NCI-H460 (cell line): ENCODE results near the gene NBEAL1. TPM values are rescaled to one million over a fixed set of nuclear protein-coding genes. Genes with fewer than 3 reads are reported as not detected.
"Not testable (repeated sequence)": the region's sequence is repeated elsewhere in the genome, so short reads cannot be mapped to it uniquely, and the experiment has no call there.

Source experiments
- DNase-seq: peaks from one replicate; pipeline ENCODE4 v3.0.0-alpha.2; 2016; ENCODE audit warnings: low read depth; ENCODE audit errors: extremely low read depth
- total RNA-seq: library from RNA; depleted of rRNA; stranded (reverse); fragments of >200 nt; shearing (Covaris generic); gene quantifications from 2 replicates; pipeline ENCODE4 v1.2.3, GENCODE V29; 2014

NBEAL1 gene
- total RNA-seq, 1 experiment from 2014 or later = 23.3 TPM

DNA sequence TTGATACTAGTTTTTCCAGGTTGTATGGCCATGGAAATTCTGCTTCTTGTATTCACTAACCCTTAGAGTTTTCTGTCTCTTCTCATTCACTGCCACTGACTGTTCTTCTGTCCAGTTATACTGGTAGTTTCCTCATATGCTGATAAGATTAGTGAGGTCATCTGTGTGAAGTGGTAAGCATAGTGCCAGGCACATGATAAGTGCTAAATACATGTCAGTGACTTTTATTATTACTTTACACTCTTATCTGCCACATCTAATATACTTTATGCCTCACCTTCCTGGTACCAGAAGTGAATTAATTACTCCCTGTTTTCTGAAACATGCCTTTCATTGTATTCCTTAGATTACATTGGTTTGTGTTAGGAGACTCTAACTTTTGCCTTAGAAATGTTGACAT, 91.3 kb downstream of the NBEAL1 start:
- DNase-seq = no peak

DNA sequence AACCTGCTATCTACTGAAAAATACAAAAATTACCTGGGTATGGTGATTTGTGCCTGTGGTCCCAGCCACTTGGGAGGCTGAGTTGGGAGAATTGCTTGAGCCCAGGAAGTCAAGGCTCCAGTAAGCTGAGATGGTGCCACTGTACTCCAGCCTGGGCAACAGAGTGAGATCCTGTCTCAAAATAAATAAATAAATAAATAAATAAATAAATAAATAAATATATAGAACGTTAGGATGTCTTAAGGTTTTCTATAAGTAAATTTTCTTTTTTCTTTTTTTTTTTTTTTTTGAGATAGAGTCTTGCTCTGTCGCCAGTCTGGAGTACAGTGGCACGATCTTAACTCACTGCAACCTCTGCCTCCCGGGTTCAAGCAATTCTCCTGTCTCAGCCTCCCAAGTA, 95.8 kb downstream of the NBEAL1 start:
- not testable (repeated sequence) for DNase-seq

DNA sequence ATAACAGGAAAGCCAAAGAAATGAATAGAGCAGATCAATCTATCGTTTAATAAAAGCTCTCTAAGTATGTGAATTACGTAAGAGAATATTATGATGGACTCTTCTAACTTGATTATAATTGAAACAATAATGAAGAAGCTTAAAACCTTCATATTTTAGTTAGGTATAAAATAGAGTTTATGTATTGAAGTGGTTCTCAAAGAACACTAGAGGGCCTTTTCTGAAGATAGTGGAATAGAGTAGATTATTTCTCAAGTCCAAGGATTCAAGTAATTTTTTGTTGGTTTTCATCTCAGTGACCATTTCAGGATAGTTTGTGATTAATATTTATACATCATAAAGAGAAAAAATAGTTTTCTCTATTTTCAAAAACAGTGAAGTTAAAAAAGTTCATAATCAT, 97.7 kb downstream of the NBEAL1 start:
- no peak for DNase-seq

DNA sequence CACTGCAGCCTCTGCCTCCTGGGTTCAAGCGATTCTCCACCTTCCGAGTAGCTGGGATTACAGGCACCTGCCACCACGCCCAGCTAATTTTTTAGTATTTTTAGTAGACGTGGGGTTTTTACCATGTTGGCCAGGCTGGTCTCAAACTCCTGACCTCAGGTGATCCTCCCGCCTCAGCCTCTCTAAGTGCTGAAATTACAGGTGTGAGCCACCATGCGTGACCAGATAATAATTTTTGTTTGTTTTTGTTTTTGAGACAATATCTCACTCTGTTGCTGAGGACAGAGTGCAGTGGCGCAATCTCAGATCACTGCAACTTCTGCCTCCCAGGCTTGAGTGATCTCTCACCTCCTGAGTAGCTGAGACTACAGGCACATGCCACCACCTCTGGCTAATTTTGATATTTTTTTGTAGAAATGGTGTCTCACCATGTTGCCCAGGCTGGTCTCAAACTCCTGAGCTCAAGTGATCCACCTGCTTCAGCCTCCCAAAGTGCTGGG, 100.6 kb downstream of the NBEAL1 start:
- DNase-seq = not testable (repeated sequence)

DNA sequence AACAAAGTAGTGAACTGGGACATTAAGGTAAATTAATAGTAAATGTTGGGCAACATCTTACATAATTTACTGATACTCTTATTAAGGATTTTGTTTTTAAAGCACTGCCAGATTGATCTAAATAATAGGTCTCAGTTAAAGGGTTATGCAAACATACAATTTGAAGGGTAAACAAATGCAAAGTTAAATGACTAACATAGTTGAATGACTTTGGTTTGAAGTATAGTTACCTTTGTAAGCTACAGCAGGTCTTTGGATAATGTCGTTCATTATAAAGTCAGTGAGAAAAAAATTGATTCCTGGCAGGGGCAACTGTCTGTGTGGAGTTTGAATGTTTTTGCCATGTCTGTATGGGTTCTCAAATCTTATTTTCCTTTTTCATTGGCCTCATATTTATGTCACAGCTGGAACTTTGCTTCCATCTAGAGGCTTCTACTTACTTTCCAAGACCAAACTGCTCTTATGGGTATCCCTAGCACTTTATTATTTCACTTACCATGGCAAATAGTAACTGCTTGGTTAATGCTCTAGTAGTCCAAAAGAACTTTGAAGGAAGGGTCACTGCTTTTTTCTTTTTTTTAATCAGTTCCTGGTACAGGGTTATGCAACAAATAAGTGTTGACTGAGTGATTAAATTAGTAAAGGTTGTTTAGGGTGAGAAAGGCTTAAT, 107.8 kb downstream of the NBEAL1 start:
- DNase-seq = peak; percentile 11

DNA sequence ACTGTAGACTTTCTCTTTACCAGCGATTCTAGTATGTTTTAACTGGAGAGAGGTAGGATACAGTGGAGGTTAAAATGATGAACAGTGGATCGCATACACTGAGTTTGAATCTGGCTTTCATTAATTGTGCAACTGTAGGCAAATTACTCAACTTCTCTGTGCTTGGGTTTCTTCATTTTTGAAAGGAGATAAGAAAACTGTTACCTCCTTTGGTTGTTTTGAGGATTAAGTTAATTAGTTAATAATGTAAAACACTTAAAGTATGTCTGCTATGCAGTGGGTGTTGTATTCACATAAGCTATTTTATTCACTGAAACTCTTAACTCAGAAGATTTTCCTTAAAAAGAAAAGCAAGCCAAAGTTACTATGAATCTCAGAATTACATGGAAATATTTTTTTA, 112.3 kb downstream of the NBEAL1 start:
- DNase-seq = no peak

DNA sequence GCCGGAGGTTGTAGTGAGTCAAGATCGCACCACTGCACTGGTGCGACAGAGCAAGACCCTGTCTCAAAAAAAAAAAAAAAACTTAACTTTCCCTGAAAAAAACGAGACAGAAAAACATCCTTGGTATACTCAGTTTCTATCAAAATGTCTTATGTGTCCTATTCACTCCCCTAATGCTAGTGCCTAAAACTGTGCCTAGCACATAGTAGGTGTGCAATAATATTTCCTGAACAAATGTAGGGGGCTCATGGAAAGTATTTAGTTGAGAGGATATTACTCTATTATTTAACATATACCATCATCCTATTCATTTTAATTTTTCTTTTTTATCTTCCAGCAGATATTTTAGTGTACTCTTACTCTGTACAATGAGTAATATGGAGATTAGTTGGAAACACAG, 120.4 kb downstream of the NBEAL1 start:
- no peak for DNase-seq

DNA sequence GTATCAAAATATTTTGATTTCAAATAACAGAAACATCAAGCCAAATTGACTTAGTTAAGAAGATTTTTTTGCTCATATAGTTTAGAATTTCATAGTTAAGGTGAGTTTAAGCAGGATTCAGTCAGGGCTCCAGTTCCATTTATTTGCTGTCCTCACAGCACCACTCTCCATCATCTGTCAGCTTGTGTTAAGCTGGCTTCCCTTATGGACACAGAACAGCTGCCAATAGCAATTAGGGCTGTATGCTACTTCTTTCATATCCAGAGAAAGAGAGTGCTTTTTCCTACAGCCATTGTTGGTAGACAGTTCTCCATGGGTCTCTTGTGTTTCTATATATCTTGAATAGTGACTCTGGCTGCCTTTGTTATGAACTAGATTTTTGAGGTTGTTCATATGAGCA, 128.7 kb downstream of the NBEAL1 start:
- DNase-seq = no peak

DNA sequence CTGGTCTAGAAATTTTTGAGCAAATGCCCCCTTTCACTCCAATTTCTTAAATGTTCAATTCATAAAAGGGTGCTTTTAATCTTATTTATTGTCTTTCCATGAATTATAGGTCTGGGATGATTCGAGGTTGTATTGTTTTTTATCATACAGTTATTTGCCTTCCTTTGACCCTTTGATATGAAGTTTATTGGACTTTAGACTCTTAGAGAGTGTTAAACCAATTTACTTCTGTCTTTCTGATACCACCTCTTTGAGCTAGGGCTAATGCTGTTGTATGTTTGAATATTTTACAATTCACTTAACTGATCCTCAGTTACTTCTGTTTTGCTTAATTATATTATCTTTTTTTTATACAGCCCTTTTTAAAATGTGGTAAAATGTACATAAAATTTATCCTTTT, 134.5 kb downstream of the NBEAL1 start:
- no peak for DNase-seq

DNA sequence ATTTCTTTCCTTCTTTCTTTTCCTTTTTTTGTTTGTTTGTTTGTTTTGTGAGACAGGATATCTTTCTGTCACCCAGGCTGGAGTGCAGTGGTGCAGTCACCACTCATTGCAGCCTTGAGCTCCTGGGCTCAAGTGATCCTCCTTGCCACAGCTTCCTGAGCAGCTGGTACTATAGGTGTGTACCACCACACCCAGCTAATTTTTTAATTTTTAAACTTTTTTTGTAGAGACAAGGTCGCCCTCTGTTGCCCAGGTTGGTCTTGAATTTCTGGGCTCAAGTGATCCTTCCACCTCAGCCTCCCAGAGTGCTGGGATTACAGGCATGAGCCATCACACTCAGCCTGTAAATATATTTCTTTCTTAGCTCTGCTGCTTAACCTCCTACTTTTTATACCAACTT, 140.7 kb downstream of the NBEAL1 start:
- no peak for DNase-seq

DNA sequence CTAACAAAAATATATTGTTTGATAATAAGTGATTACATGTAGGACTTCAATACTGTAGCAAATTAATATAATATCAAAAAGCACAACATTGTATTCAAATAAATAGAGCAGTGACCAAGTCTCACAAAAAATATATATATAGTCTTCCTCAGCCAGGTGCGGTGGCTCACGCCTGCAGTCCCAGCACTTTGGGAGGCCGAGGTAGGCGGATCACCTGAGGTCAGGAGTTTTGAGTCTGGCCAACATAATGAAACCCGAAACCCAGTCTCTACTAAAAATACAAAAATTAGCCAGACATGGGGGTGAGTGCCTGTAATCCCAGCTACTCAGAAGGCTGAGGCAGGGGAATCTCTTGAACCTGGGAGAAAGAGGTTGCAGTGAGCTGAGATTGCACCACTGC, 148.0 kb downstream of the NBEAL1 start:
- DNase-seq = not testable (repeated sequence)

DNA sequence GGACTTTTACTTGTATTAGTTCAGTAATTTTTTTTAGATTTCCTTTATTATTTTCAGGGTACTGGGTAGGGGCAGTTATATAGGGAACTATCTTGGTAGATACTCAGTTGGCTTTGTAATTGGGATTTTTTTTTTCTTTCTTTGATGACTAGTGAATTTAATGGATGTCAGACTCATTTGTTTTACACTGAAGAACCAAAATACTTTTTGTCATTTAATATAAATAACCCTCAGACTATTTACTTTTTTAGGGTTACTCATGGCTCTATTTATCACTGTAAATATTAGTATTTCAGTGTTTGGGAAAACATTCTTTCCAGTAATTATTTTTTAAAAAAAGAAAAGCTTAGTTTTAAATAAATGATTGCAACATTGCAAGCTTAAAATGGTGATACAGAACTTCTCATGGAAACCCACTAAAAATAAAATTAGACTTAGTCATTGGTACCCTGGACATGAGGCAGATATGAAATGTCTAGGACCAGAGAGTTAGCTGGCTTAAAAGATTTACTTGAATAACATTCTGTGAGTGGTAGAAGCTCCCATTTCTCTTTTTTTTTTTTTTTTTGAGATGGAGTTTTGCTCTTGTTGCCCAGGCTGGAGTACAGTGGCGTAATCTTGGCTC, 149.7 kb downstream of the NBEAL1 start:
- no peak for DNase-seq

DNA sequence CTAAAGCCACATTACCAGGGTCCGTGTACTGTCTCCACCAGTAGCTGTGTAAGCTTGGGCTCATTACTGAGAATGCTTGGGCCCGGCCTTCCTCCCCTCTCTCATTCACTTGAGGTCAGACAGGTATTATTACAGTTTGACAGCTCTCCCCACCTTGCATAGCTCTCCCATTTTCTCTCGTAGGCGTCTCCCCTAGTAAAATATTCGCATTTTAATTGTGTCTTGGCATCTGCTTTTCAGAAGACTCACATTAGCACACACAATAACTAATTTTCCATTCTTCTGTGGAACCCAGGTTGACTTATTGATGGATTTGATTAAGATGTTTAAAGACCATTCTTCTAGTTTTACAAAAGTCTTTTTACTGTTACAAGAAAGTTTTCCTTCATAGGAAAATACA, 153.1 kb downstream of the NBEAL1 start:
- DNase-seq = no peak

DNA sequence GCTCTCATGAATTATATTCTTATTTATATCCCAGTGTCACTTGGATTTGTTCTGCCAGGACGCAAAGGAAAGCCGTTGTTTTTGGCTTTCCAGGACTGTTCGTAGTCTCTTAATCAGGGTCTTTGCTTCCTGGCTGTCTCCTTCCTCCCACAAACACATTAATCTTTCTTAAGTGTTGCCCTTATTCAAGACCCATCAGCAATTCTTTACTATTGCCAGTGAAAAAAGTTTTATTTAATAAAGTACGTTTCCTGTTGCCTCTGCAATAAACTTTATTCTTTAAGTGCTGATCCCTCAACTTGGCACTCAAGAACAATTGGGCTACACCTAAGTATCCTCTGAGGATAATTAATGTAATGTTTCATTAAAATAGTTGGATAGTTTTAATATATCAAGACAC, 155.8 kb downstream of the NBEAL1 start:
- no peak for DNase-seq

DNA sequence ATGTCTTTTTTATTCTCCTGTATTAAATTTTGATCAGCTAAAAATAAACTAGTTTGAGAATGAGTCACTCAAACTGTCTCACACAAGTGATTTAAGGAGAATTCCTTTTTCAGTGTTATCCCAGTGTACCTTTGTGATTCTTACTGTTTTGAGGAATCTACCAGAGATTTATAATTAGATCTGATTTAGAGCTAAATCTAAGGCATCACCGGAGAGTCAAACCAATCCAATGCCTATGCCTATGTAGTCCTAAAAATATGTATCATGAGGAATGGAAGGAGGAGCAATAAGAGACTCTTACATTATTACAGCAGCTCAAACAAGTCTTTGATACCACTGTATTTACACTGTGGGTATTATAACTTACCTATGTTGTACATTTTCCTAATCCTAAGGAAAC, 160.7 kb downstream of the NBEAL1 start:
- no peak for DNase-seq

DNA sequence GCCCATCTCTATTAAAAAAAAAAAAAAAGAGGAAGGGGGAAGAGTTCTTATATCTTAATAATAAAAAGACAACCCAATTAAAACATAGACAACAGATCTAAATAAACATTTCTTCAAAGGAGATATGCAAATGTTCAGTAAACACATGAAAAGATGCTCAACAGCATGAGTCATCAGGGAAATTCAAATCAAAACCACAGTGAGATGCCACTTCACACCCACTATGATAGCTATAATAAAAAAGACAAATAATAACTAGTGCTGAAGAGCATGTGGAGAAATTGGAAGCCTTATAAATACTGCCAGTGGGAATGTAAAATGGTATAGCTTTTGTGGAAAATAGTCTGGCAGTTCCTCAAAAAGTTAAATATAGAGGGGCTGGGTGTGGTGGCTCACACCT, 162.7 kb downstream of the NBEAL1 start:
- no peak for DNase-seq

DNA sequence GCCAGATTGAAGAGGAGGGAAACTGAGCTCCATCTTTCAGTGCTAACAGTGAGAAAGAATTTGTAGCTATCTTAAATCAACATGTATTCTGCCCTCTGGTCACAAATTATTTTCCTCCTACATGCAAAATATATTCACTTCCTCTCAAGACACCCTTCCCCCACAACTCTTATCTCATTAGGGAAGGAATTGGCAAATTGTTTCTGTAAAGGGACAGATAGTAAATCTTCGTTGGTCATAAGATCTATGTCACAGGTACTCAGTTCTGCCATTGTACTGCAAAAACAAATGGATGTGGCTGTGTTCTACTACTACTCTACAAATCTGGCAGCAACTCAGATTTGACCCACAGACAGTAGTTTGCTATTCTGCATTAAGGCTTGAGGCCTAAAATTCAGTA, 171.2 kb downstream of the NBEAL1 start:
- no peak for DNase-seq

DNA sequence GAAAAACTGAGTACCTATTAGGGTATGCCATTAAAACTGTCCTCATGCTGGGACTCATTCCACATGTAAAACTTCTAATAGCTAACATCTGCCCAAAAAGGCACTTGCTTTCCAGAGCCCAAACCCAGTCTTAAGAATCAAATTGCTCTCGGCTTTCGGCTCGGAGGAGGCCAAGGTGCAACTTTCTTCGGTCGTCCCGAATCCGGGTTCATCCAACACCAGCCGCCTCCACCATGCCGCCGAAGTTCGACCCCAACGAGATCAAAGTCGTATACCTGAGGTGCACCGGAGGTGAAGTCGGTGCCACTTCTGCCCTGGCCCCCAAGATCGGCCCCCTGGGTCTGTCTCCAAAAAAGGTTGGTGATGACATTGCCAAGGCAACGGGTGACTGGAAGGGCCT, 175.9 kb downstream of the NBEAL1 start:
- DNase-seq = not testable (repeated sequence)

DNA sequence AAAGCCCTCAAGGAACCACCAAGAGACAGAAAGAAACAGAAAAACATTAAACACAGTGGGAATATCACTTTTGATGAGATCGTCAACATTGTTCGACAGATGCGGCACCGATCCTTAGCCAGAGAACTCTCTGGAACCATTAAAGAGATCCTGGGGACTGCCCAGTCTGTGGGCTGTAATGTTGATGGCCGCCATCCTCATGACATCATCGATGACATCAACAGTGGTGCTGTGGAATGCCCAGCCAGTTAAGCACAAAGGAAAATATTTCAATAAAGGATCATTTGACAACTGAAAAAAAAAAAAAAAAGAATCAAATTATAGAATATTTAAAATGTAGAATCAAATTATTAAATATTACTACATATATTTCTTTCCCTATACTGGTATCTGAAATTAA, 176.4 kb downstream of the NBEAL1 start:
- not testable (repeated sequence) for DNase-seq

DNA sequence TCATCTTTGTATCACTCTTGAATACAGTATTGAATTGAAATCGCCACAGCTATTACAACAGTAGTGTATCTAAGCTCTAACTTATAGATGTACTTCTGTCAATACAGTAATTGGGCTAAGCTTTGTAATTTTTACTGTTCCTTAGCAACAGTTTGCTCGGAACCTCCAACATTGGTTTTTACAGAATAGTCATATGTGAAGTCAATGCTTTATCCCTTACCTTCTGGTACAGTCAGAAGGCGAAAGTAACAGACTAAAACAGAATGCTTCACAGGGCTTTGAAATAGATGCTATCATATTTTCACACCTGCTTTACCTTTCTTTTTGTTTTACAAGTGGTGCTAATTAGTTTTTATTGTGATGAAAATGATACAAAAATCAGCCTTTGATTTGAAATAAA, 177.3 kb downstream of the NBEAL1 start:
- no peak for DNase-seq

DNA sequence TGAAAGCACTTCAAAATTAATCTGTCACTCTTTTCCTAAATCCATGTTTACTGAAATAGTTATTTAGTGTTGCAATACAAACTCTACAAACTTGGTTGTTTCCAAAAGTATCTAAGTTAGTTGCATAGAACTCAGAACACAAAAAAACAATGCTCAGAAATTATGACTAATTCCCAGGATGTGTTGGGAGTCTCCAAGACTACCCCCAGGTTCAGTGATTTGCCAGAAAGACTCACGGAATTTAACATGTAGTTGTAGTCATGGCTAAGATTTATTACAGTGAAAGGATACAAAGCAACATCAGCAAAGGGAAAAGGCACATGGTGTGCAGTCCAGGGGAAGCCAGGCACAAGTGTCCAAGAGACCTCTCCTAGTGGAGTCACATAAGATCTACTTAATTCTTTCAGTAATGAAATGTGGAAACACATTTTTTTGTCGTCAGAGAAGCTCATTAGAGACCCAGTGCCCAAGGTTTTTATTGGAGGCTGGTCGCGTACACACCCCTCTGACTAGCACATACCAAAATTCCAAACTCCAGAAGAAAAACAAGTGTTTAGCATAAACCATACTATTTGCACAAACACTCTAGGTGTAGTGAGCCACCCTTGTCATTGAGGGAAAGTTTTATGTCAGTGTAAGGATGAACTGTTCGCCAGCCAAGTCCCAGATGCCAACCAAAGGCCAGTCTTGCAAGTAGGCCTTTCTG, 180.8 kb downstream of the NBEAL1 start:
- no peak for DNase-seq

DNA sequence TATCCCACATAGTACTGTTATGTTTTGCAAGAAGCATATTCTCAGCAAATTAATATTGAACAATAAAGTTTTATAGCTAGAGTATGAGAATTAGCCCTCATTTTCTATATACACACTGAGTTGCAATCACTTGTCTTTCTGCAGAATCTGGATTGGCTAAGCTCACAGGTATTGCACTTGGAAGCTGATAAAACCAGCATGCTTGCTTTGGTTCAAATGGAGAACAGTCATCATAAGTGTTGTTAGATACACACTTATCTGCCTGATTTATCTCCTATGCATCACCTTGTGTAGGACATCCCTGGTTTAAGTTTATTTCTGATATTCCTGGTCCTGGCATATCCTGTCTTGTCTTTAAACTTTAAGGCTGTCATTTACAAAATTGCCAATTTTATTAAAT, 186.2 kb downstream of the NBEAL1 start:
- DNase-seq = no peak
